Stimulated activated CD4-positive, alpha-beta T cell treated with anti-CD3 and anti-CD28 coated beads, Interleukin-1b, Interleukin-23, amount 100 ng/mL, for 48 hours (primary cell): ENCODE results near the gene TBC1D1.

Experiments
- DNase-seq: peaks from one replicate; pipeline ENCODE4 v3.0.0-alpha.2; 2020

Gene TBC1D1

GRCh38 chr4:38084877-38085711 is 194.2 kb downstream of the TBC1D1 start:
- DNase-seq, result no peak

GRCh38 chr4:38085751-38086150 is 194.9 kb downstream of the TBC1D1 start:
- DNase-seq, result no peak

DNA sequence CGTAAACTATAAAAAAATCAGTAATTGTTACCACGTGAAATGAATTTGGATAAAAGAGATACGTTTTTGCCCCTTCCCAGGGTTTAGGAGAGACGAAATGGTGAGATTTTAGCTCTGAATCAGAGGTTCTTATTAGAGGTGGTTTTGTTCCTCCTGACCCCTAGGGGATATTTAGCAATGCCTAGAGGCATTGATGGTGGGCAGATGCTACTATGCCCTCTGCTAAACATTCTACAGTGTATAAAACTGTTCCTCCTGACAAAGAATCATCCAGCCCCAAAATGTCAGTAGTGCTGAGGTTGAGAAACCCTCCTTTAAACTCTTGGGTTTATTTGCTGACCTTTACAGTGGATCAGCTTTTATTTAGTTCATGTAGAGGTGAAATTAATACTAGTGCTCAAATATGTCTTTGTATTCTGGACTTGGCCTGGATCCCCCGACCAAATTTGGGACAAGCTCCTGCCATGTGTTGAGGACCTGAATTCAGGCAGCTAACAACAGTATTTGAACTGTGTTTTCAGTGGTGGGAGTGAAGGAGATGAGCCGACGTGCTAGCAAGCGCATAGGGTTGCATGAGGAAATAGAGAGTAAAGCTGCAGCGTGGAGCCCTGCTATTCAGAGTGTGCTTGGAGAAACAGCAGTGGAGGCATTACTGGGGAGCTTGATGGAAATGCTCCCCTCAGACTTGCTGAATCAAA is 195.4 kb downstream of the TBC1D1 start:
- no peak for DNase-seq

GRCh38 chr4:38086849-38087226 is 196.0 kb downstream of the TBC1D1 start:
- DNase-seq, result no peak

- DNase-seq, result no peak
Measured at GRCh38 chr4:38088321-38088720, 197.4 kb downstream of the TBC1D1 start.

DNA sequence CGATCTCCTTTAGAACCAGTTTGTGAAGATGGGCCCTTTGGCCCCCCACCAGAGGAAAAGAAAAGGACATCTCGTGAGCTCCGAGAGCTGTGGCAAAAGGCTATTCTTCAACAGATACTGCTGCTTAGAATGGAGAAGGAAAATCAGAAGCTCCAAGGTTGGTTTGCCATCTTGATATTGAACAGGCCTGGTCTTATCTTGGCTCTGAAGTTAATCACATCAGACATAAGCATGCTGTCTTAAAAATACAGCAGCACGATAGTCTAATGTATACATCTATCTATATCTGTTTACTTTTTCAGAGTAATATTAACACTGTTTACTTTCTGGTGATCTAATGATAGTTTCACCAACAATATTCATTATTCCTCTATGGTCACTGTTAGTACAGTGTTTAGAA is 199.1 kb downstream of the TBC1D1 start:
- no peak for DNase-seq

DNA sequence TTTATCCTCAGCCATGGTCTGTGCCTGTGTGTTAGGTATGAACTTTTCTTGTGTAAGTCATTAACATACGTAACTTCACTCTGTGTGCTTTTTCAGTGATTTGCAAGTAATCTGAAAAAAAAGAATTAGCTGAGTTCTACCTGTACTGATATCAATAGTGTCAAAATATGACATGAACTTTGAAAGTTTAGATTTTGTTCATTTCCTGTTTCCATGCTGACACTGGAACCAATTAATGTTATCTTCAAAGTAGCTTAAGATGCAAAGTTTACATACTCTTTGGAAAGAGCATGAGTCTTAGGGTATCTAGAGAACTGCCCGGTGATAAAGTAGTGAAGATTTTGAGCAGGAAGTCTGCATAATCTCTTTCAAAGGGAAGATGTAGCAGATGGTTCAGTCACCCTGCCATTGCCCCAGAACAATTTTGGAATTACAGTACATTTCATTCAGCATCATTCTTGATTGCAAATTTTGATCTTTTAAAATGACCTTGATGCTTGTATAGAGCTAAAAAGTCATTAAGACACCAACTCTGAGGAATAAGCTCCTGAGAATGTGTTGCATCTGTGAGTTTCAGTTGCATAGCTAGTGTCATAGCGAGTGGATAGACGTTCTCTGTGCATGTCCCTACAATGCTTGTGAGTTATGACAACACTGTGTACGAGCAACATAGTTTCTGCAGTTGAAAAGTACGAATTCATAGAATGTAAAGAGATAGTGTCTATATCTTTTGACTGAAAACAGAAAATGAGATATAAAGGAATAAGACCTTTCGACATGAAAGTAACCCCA is 199.8 kb downstream of the TBC1D1 start:
- DNase-seq, result no peak

DNA sequence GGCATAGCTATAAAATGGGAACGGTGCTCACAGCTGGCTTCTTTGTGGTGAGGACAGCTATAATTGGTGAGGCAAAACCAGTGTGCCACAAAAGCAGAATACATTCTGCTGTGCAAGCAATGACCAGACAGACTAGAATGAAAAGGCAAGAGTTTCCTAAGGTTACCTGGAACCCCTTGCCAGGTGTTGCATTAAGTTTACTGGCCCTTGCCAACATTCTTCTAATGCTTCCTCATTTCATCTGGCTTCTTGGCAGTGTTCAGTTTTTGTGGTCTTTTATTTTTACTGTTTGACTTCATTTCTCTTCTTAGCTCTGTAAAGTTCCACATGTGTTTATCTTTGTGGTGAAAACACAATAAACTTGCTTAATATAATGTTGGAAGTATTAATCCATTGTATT is 200.8 kb downstream of the TBC1D1 start:
- DNase-seq, result no peak

DNA sequence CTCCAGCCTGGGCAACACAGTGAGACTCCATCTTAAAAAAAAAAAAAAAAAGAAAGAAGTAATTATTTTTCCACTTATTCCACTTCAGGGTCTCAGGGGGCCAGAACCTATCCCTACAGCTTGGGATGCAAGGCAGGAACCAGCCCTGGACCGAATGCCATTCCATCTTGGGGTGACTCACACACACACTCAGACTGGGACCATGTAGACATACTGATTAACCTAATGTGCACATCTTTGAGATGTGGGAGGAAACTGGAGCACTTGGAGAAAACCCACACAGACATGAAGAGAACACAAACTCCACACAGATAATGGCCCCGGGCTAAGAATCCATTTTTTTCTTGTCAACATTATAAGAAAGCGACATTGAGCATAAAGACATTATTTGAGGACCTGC is 201.8 kb downstream of the TBC1D1 start:
- DNase-seq, result no peak

DNA sequence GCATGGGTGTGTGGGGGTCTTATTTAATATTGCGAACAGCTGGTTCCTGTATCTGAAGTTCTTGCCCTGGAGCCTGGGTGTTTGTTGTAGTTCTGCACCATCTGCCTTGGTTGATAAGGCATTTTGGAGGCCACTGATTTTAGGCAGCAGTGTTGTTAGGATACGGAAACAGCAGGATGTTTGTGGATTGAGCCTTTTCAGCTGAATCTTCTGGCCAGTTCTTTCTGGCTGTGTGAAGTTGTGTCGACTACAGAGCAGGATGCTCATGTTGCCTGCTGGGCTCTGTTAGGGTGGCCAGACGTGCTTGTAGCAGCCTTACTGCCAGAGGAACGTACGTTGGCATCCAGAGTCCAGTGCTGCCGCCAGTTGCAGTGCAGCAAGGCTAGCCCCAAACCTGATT is 203.5 kb downstream of the TBC1D1 start:
- DNase-seq, result no peak

GRCh38 chr4:38095691-38096090 is 204.8 kb downstream of the TBC1D1 start:
- no peak for DNase-seq

- DNase-seq, result no peak
Measured at GRCh38 chr4:38097818-38098217, 206.9 kb downstream of the TBC1D1 start.

GRCh38 chr4:38099020-38099600 is 208.2 kb downstream of the TBC1D1 start:
- DNase-seq, result no peak

DNA sequence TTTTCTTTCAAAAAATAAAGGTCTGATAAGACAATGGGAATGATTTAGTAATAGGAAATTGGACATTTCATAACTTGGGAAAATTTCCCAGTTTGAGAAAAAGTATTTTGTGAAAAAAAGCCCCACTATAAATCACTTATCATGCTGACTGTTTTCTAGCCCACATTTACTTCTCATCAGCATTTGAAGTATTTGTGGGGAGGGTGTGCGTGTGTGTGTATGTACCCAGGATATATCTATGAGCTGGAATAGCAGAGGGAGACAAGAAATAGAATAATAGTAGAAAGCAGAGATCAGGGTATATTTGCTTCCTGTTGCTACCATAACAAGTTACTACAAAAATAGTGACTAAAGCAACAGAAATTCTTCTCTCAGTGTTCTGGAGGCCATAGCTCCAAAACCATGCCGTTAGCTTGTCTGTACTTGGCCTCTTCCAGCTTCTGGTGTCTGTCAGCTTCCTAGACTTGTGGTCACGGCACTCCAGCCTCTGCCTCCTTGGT is 209.1 kb downstream of the TBC1D1 start:
- DNase-seq, result no peak

- no peak for DNase-seq
Measured at GRCh38 chr4:38100474-38101255, 209.8 kb downstream of the TBC1D1 start.

- no peak for DNase-seq
Measured at GRCh38 chr4:38101563-38101962, 210.7 kb downstream of the TBC1D1 start.

GRCh38 chr4:38102957-38103588 is 212.2 kb downstream of the TBC1D1 start:
- no peak for DNase-seq

DNA sequence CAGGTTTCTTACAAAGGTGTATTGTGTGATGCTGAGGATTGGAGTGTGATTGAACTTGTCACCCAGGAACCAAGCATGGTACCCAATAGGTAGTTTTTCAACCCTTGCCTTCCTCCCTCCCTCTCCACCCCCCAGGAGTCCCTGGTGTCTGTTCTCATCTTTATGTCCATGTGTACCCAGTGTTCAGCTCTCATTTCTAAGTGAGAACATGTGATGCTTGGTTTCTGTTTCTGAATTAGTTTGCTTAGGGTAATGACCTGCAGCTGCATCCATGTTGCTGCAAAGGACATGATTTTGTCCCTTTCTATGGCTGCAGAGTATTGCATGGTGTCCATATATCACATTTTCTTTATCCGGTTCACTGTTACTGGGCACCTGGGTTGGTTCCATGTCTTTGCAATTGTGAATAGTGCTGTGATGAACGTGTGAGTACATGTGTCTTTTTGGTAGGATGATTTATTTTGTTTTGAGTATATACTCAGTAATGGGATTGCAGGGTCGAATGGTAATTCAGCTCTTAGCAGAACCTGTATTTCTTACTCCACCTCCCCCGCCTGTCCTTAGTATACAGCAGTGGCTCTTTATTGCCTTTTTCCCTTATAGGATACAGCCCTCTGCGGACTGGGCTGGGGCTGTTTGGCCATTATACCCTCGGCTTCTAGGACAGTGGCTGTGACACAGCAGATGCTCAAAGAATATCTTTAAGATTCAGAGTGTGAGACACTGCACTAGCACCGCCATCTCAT is 214.8 kb downstream of the TBC1D1 start:
- no peak for DNase-seq

DNA sequence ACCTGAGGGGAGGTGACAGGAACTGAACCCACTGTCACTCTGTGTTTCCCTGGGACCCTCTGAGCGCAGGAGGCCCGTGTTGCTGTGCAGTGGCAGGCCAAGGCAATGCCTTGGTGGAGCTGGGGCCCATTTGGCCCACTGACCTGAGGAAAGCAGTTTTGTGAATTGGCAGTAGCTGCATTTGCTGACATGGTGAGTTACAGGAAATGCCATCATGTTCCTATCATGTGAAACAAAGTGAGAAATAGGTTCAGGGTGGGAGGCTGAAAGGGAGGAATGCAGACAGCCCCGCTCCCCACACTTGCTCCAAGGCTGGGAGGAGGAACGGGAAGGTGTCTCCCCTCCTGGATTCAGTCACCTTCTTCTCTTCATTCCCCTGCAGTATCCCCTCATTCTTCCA is 215.4 kb downstream of the TBC1D1 start:
- no peak for DNase-seq

DNA sequence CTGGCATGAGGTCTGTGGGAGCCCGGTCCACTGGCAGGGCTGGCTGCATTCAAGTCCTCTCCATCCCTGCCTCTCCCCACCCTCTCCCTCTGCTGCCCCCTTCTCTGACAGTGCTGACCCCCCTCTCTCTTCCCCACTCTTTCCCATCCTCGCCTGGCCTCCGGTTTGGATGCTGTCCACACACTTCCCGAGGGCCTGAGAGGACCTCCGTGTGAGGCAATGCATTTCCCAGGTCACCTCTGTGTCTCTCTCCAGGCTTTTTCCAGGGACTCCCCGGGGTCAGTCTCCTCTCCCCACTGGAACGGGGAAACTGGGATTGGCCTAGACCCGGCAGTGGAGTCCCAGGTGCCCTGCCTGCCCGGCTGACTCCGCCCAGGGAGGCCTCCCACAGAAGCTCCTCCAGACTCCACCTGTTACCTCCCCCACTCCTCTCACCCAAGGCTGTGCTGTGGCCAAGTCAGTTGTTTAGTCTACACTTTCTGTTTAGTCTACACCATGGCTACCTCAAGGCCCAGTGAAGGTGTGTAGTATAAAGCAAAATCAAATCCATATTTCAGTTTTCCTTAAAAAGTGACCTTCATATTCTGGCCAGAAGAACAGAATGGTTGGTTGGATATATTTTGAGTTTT is 216.1 kb downstream of the TBC1D1 start:
- no peak for DNase-seq

GRCh38 chr4:38107818-38108217 is 216.9 kb downstream of the TBC1D1 start:
- no peak for DNase-seq
